T-helper 1 cell treated with Interleukin-12 subunit alpha and Interleukin-12 subunit beta and Interleukin-4 antibody, amounts not matched to agents 30 ng/mL and 1 ng/mL, for 36 hours (primary cell): ENCODE measurements around the gene UBE2E3. TPM values are rescaled to one million over a fixed set of nuclear protein-coding genes. Genes with fewer than 3 reads are reported as not detected.

ENCODE experiments used
- intact Hi-C: fragments of 100-400 bp; cut with micrococcal nuclease; formaldehyde crosslinking; loops from one replicate; pipeline ENCODE4 v1.15.1; 2024
- total RNA-seq: library from RNA; stranded (reverse); gene quantifications from 2 replicates; pipeline ENCODE4 v1.2.3, GENCODE V29; 2022

UBE2E3 gene
- total RNA-seq, 1 donor from 2014 or later, result 36.3 TPM

- intact Hi-C loops, result loop anchor here (1.0 kb wide), 1 partner anchor 9 kb away; no protein-coding TSS in a partner anchor
These were observed 1.3 kb upstream of the UBE2E3 start for GRCh38 chr2:180978903-180979748.

- intact Hi-C loops, result loop anchor here (1.0 to 10.0 kb wide), 12 partner anchors 42 to 1935 kb away; partner anchors contain the start of genes CWC22, DNAJC10, ITGA4 and ITPRID2
These were observed 678 bp upstream of the UBE2E3 start for GRCh38 chr2:180979749-180980105.

GRCh38 chr2:180980943-180981911 lies 822 bp downstream of the UBE2E3 start:
- intact Hi-C loops, result loop anchor here (1.0 to 10.0 kb wide), 12 partner anchors 44 to 1936 kb away; partner anchors contain the start of genes CWC22, DNAJC10, ITGA4 and ITPRID2

- intact Hi-C loops, result loop anchor here (1.0 to 10.0 kb wide), 7 partner anchors 75 to 1939 kb away; partner anchors contain the start of gene SESTD1
These were observed 3.2 kb downstream of the UBE2E3 start for GRCh38 chr2:180983468-180984242.

GRCh38 chr2:180985771-180986395 lies 5.5 kb downstream of the UBE2E3 start:
- intact Hi-C loops, result loop anchor here (10.0 kb wide), 1 partner anchor 1941 kb away; no protein-coding TSS in a partner anchor

GRCh38 chr2:180987146-180987545 lies 6.7 kb downstream of the UBE2E3 start:
- intact Hi-C loops, result loop anchor here (10.0 kb wide), 1 partner anchor 1942 kb away; no protein-coding TSS in a partner anchor

GRCh38 chr2:180990337-180990736 lies 9.9 kb downstream of the UBE2E3 start:
- intact Hi-C loops, result no loop called here

GRCh38 chr2:180990794-180991193 lies 10.4 kb downstream of the UBE2E3 start:
- intact Hi-C loops, result no loop called here

- intact Hi-C loops, result no loop called here
These were observed 11.0 kb downstream of the UBE2E3 start for GRCh38 chr2:180991361-180991760.

- intact Hi-C loops, result no loop called here
These were observed 11.4 kb downstream of the UBE2E3 start for GRCh38 chr2:180991820-180992219.

- intact Hi-C loops, result loop anchor here (1.0 kb wide), 1 partner anchor 11 kb away; no protein-coding TSS in a partner anchor
These were observed 12.6 kb downstream of the UBE2E3 start for GRCh38 chr2:180992994-180993393.

GRCh38 chr2:180999274-180999964 lies 19.0 kb downstream of the UBE2E3 start:
- intact Hi-C loops, result no loop called here

- intact Hi-C loops, result no loop called here
These were observed 24.4 kb downstream of the UBE2E3 start for GRCh38 chr2:181004647-181005325.

- intact Hi-C loops, result no loop called here
These were observed 24.9 kb downstream of the UBE2E3 start for GRCh38 chr2:181005326-181005655.

- intact Hi-C loops, result no loop called here
These were observed 25.4 kb downstream of the UBE2E3 start for GRCh38 chr2:181005809-181006208.

- intact Hi-C loops, result no loop called here
These were observed 26.9 kb downstream of the UBE2E3 start for GRCh38 chr2:181007086-181007837.

GRCh38 chr2:181008407-181008806 lies 28.0 kb downstream of the UBE2E3 start:
- intact Hi-C loops, result no loop called here

- intact Hi-C loops, result no loop called here
These were observed 40.9 kb downstream of the UBE2E3 start for GRCh38 chr2:181021199-181021789.
